ENCODE results near the gene MBNL3. TPM values are rescaled to one million over a fixed set of nuclear protein-coding genes. Genes with fewer than 3 reads are reported as not detected.

MBNL3 gene, protein sequence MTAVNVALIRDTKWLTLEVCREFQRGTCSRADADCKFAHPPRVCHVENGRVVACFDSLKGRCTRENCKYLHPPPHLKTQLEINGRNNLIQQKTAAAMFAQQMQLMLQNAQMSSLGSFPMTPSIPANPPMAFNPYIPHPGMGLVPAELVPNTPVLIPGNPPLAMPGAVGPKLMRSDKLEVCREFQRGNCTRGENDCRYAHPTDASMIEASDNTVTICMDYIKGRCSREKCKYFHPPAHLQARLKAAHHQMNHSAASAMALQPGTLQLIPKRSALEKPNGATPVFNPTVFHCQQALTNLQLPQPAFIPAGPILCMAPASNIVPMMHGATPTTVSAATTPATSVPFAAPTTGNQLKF
- total RNA-seq = 1.4 and 1.9 TPM in 2 replicates

DNA sequence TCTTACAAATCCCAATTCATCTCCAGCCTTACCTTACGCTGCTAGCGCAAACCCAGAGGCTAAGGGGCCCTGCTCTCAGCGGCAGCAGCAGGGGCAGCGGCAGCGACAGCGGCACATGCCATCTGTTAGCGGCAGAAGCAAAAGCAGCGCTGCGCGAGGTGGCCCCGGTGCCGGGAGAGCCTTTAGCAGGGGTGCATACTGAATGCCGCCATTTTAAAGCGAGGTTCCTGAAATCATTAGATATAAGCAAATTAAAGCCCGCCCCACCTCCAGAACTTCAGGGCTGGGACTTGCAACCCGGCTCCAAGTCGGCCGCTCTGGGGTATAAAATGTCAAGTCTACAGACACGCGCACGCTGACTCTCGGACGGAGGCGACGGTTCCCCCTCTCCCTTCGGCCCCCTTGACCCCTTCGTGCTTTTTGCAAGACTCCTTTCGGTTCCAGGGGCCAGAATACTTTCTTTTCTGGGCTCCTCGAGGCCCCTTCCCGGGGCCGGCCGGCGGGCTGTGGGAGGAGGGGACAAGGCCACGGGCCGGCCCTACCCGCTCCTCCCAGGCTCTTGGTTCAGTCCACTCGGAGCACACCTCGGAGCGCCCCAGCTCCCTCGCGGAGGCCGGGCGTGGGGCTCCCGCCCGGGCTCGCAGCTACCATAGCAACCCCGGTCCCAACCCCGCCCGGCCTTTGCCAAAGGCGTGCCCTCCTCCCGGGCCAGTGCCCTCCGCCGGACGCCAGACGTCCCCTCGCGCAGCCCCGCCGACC lies at the start of gene MBNL3:
MBNL3 (minus strand) TSS at position 220 of the 759 bp plus-strand sequence. CDS start 49,427 bp downstream, outside the sequence.

Measured in bronchial smooth muscle cell (primary cell).